Measurements from ENCODE around the gene CHTF18.
A peak's percentile ranks its signal among the peaks of the same experiment; 100 is the strongest.

GRCh38 chr16:761625-762513 lies 26.6 kb upstream of the CHTF18 start:
- TF ChIP-seq CTCF (IDR thresholded peaks at IDR 0.05) (no peak), POLR2A (IDR thresholded peaks at IDR 0.05) (peak in 1 of 4 donors; percentile 12)
